GM23338 (cell line): ENCODE results near the gene SP9. TPM values are rescaled to one million over a fixed set of nuclear protein-coding genes. Genes with fewer than 3 reads are reported as not detected.

Experiments
- ATAC-seq: fragments of 200-7000 bp; cut with Tn5 transposase; 3 replicates; pipeline ENCODE4 v1.9.1; 2020
- DNase-seq: peaks from one replicate; pipeline ENCODE4 v3.0.0-alpha.2; 2015; ENCODE audit warnings: low spot score
- H2AFZ ChIP-seq: fragments of 200-600 bp; sonication (generic); 2 replicates; pipeline ENCODE4 v1.8.0; 2016; ENCODE audit warnings: antibody characterized with exemption, mild to moderate bottlenecking, moderate library complexity
- H3F3A ChIP-seq: fragments of 200-600 bp; sonication (generic); replicated peaks from 2 replicates; pipeline ENCODE4 v1.8.0; 2017; ENCODE audit warnings: antibody characterized with exemption, mixed run types, low read depth
- H3K27ac ChIP-seq: fragments of 200-600 bp; sonication (generic); 2 replicates; pipeline ENCODE4 v1.6.1; 2016; ENCODE audit warnings: low read depth
- H3K27me3 ChIP-seq: fragments of 200-600 bp; sonication (generic); 2 replicates; pipeline ENCODE4 v1.8.0; 2016; ENCODE audit warnings: mild to moderate bottlenecking, mixed run types, moderate library complexity; ENCODE audit not compliant: insufficient read depth
- H3K36me3 ChIP-seq: fragments of 200-600 bp; sonication (generic); 2 replicates; pipeline ENCODE4 v1.8.0; 2016; ENCODE audit warnings: mild to moderate bottlenecking; ENCODE audit not compliant: insufficient read depth
- H3K4me1 ChIP-seq: fragments of 200-600 bp; sonication (generic); 2 replicates; pipeline ENCODE4 v1.8.0; 2016; ENCODE audit warnings: mild to moderate bottlenecking, moderate library complexity; ENCODE audit not compliant: insufficient read depth
- H3K4me2 ChIP-seq: fragments of 200-600 bp; sonication (generic); 2 replicates; pipeline ENCODE4 v1.7.1; 2017; ENCODE audit warnings: mixed run types
- H3K4me3 ChIP-seq: fragments of 200-600 bp; sonication (generic); 2 replicates; pipeline ENCODE4 v1.6.1; 2016; ENCODE audit warnings: mixed run types
- H3K79me2 ChIP-seq: fragments of 200-600 bp; sonication (generic); replicated peaks from 2 replicates; pipeline ENCODE4 v1.8.0; 2017; ENCODE audit warnings: mild to moderate bottlenecking; ENCODE audit not compliant: insufficient read depth
- H3K9me2 ChIP-seq: fragments of 200-600 bp; sonication (generic); 2 replicates; pipeline ENCODE4 v1.8.0; 2017; ENCODE audit not compliant: insufficient read depth
- H4K20me1 ChIP-seq: fragments of 200-600 bp; sonication (generic); replicated peaks from 2 replicates; pipeline ENCODE4 v1.8.0; 2017; ENCODE audit warnings: mild to moderate bottlenecking; ENCODE audit not compliant: insufficient read depth
- H3K27ac Mint-ChIP-seq: 2 replicates; pipeline ENCODE4 v1.8.0; 2020; ENCODE audit warnings: inconsistent platforms, mild to moderate bottlenecking, moderate library complexity, mixed read lengths
- H3K27me3 Mint-ChIP-seq: 3 replicates; pipeline ENCODE4 v1.8.0; 2022; ENCODE audit warnings: low read depth, mild to moderate bottlenecking, moderate library complexity, mixed read lengths, inconsistent platforms; ENCODE audit not compliant: insufficient read depth, poor library complexity
- H3K36me3 Mint-ChIP-seq: 3 replicates; pipeline ENCODE4 v1.8.0; 2021; ENCODE audit warnings: low read depth, mild to moderate bottlenecking, inconsistent platforms, moderate library complexity, mixed read lengths
- H3K4me1 Mint-ChIP-seq: 3 replicates; pipeline ENCODE4 v1.8.0; 2020; ENCODE audit warnings: mild to moderate bottlenecking, inconsistent platforms, mixed read lengths
- H3K4me3 Mint-ChIP-seq: 3 replicates; pipeline ENCODE4 v1.8.0; 2021; ENCODE audit warnings: moderate library complexity, mild to moderate bottlenecking, inconsistent platforms, mixed read lengths
- H3K9me3 Mint-ChIP-seq: 3 replicates; pipeline ENCODE4 v1.8.0; 2020; ENCODE audit warnings: moderate library complexity, mild to moderate bottlenecking, inconsistent platforms, mixed read lengths
- CREB1 ChIP-seq: fragments of 250-450 bp; sonication (Bioruptor Pico); IDR thresholded peaks from 2 replicates; pipeline ENCODE4 v1.5.0; 2020; ENCODE audit warnings: low read depth, mild to moderate bottlenecking, moderate library complexity
- EZH2 ChIP-seq: fragments of 200-600 bp; sonication (generic); IDR thresholded peaks from one replicate; pipeline ENCODE4 v1.8.0; 2017; ENCODE audit warnings: antibody characterized with exemption, mild to moderate bottlenecking, low read depth; ENCODE audit not compliant: unreplicated experiment
- EZH2phosphoT487 ChIP-seq: fragments of 200-600 bp; sonication (generic); IDR thresholded peaks from one replicate; pipeline ENCODE4 v1.8.1; 2018; ENCODE audit warnings: antibody characterized with exemption; ENCODE audit not compliant: unreplicated experiment
- ZNF114 ChIP-seq: fragments of 250-450 bp; sonication (Bioruptor Pico); IDR thresholded peaks from 2 replicates; pipeline ENCODE4 v1.5.0; 2020; ENCODE audit warnings: mild to moderate bottlenecking, moderate library complexity
- polyA plus RNA-seq: library from polyadenylated mRNA; unstranded; fragments of >200 nt; fragmentation: Nextera tagmentation; extraction: Ambion mirVana; gene quantifications from 2 replicates; pipeline ENCODE4 v1.2.1, GENCODE V29; 2016
- total RNA-seq: library from RNA; depleted of rRNA; stranded (reverse); fragments of >200 nt; shearing (Covaris generic); gene quantifications from 2 replicates; pipeline ENCODE4 v1.2.3, GENCODE V29; 2014

SP9 gene
- total and polyA plus RNA-seq, 2 experiments from 2014 or later, result 0.49 TPM; not detected in 1

DNA sequence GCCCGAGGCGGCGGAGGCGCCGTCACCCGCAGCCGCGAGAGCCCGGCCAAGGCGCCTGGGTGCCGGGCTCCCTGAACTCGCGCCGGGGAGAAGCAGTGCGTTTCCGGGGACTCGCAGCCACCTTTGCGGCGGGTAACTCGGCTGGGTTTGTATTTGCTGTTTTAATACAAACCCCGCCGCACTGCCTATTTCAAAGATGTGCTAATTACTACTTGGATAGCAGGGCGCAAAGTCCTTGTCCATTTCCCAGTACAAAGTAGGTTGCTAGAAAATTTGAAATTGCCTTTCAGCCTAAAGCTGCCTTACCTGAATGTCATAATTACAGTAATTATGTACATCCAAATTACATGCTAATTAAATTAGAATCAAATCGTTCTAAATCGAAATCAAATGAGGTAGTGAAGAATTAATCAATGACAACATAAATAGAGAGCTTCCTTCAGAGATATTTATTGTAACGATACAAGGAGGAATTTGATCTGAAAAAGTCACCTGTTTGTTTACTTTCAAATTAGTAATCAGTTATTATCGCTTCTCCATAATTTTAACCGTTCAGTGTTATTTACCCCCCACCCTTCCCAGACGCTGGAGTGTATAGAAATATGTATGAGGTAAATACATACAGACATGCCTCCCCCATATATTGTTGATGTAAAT is 8.1 kb downstream of the SP9 start:
- H3F3A ChIP-seq, result 0 out of 2 replicates have a peak, but pooled peaks cover 6% of the 10 kb centered on the region
- peaks cover 56% of the 10 kb centered on the region for H3K4me1 Mint-ChIP-seq
- no peaks in the 10 kb centered on the region for H4K20me1 ChIP-seq
- H3K79me2 ChIP-seq, result no peaks in the 10 kb centered on the region
- peaks cover 83% of the 10 kb centered on the region for H3K27me3 ChIP-seq
- H3K9me3 Mint-ChIP-seq, result peaks cover 4% of the 10 kb centered on the region; the same call in 2 of the 3 replicates
- H3K27ac ChIP-seq, result no peak overlapping the region
- peak; percentile 85 for TF ChIP-seq EZH2phosphoT487
- peak; percentile 86 for TF ChIP-seq EZH2
- no peak for TF ChIP-seq CREB1 (CRISPR knock-in tag)
- peaks cover 76% of the 10 kb centered on the region for H3K27me3 Mint-ChIP-seq
- no peaks in the 10 kb centered on the region for H3K9me2 ChIP-seq
- H3K4me3 Mint-ChIP-seq, result peak overlapping the region; percentile 72
- ATAC-seq (no peak), DNase-seq (peak; percentile 32)
- peak overlapping the region; percentile 86 for H3K4me2 ChIP-seq
- H3K4me3 ChIP-seq, result peak overlapping the region; percentile 66
- no peak overlapping the region; the same call in 1 of the 2 replicates for H2AFZ ChIP-seq
- peaks cover 5% of the 10 kb centered on the region for H3K36me3 Mint-ChIP-seq
- no peak overlapping the region for H3K27ac Mint-ChIP-seq
- H3K36me3 ChIP-seq, result no peaks in the 10 kb centered on the region
- H3K4me1 ChIP-seq, result peaks cover 54% of the 10 kb centered on the region

DNA sequence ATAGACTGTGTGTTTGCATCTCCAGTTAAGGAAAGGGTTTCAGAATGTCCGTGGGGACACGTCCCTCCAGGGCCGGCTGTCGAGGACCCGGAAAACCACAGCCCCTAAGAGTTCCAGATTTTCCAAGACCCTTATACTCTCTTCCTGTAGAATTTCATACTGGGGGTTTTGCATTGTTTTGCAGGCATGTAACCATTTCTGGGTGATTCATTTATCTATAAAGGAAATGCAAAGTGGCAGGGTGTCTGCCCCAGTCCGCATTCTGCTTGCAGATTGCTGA is 8.5 kb downstream of the SP9 start:
- Mint-ChIP-seq H3K36me3 (peaks cover 4% of the 10 kb centered on the region), H3K27me3 (peaks cover 71% of the 10 kb centered on the region), H3K4me1 (peaks cover 54% of the 10 kb centered on the region), H3K27ac (no peak overlapping the region), H3K4me3 (peak overlapping the region; percentile 72), H3K9me3 (peaks cover 3% of the 10 kb centered on the region; the same call in 1 of the 3 replicates)
- peaks cover 79% of the 10 kb centered on the region for H3K27me3 ChIP-seq
- H3K4me1 ChIP-seq, result peaks cover 49% of the 10 kb centered on the region
- no peaks in the 10 kb centered on the region for H3K36me3 ChIP-seq
- peak overlapping the region; percentile 90; the same call in 1 of the 2 replicates for H2AFZ ChIP-seq
- ATAC-seq, result no peak
- no peaks in the 10 kb centered on the region for H3K79me2 ChIP-seq
- peak overlapping the region; percentile 86 for H3K4me2 ChIP-seq
- H3K4me3 ChIP-seq, result peak overlapping the region; percentile 66
- H3F3A ChIP-seq, result 0 out of 2 replicates have a peak, but pooled peaks cover 6% of the 10 kb centered on the region
- no peaks in the 10 kb centered on the region for H3K9me2 ChIP-seq
- no peak overlapping the region for H3K27ac ChIP-seq
- no peaks in the 10 kb centered on the region for H4K20me1 ChIP-seq
- DNase-seq, result no peak
- peak; percentile 32 for TF ChIP-seq EZH2
- TF ChIP-seq ZNF114 (CRISPR knock-in tag), result no peak

GRCh38 chr2:174343623-174344455 is 9.1 kb downstream of the SP9 start:
- H3K4me1 Mint-ChIP-seq, result peaks cover 54% of the 10 kb centered on the region

More at GRCh38 chr2:174343623-174344455, 9.1 kb downstream of the SP9 start:
- H3K4me1 ChIP-seq, result peaks cover 49% of the 10 kb centered on the region
- no peaks in the 10 kb centered on the region for H3K9me2 ChIP-seq
- H3K27me3 ChIP-seq, result peaks cover 73% of the 10 kb centered on the region
- H3K4me3 ChIP-seq, result peak overlapping the region; percentile 66
- Mint-ChIP-seq H3K9me3 (peaks cover 3% of the 10 kb centered on the region; the same call in 1 of the 3 replicates), H3K27ac (no peak overlapping the region), H3K27me3 (peaks cover 66% of the 10 kb centered on the region), H3K4me3 (peak overlapping the region; percentile 72), H3K36me3 (peaks cover 10% of the 10 kb centered on the region)
- H3K36me3 ChIP-seq, result no peaks in the 10 kb centered on the region
- DNase-seq, result peak; percentile 53
- H3K79me2 ChIP-seq, result no peaks in the 10 kb centered on the region
- peak overlapping the region; percentile 90 for H2AFZ ChIP-seq
- peak overlapping the region; percentile 86 for H3K4me2 ChIP-seq
- peak; percentile 12 for ATAC-seq
- TF ChIP-seq ZNF114 (CRISPR knock-in tag), result no peak
- TF ChIP-seq EZH2, result peak; percentile 38
- peak; percentile 81 for TF ChIP-seq EZH2phosphoT487
- no peak overlapping the region for H3K27ac ChIP-seq
- no peaks in the 10 kb centered on the region for H4K20me1 ChIP-seq
- H3F3A ChIP-seq, result 0 out of 2 replicates have a peak, but pooled peaks cover 6% of the 10 kb centered on the region
